Keratinocyte (primary cell): ENCODE data around the gene GNPTAB.

Experiments
- EZH2 ChIP-seq: IDR thresholded peaks from one replicate; pipeline ENCODE4 v1.6.1; 2012; ENCODE audit warnings: inconsistent platforms, mild to moderate bottlenecking, low read length, moderate library complexity
- TF ChIP-seq, protein P1 (sequence below), 3 experiments: IDR thresholded peaks in 1 of 3; conservative IDR thresholded peaks in 1 of 3; optimal IDR thresholded peaks in 1 of 3; 2 replicates in 2 of 3; 3 replicates in 1 of 3; pipeline versions ENCODE3 to v1.5.1; 2011; ENCODE audit warnings: low read length in 3 of 3, mild to moderate bottlenecking in 3 of 3, moderate library complexity in 2 of 3, control low read depth in 1 of 3, inconsistent platforms in 1 of 3; ENCODE audit not compliant: insufficient read depth in 2 of 3; ENCODE audit errors: extremely low read depth in 1 of 3

DNA sequence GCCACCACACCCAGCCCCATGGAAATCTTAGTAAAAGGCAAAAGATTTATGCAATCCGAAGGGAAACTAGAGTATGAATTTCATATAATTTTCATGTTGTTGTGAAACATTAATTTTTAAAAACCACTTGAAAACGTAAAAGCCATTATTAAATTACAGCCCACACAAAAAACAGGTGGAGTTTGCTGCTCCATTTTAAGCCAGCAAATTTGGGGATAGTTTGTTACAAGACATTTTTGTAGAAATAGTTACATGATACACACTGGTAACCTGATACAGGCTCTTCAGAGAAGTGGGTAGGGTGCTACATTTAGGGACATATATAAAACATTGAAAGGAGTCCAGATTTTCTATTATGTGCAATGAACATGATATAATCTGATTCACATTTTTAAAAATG lies 17.6 kb downstream of the GNPTAB start:
- TF ChIP-seq, protein P1, sequence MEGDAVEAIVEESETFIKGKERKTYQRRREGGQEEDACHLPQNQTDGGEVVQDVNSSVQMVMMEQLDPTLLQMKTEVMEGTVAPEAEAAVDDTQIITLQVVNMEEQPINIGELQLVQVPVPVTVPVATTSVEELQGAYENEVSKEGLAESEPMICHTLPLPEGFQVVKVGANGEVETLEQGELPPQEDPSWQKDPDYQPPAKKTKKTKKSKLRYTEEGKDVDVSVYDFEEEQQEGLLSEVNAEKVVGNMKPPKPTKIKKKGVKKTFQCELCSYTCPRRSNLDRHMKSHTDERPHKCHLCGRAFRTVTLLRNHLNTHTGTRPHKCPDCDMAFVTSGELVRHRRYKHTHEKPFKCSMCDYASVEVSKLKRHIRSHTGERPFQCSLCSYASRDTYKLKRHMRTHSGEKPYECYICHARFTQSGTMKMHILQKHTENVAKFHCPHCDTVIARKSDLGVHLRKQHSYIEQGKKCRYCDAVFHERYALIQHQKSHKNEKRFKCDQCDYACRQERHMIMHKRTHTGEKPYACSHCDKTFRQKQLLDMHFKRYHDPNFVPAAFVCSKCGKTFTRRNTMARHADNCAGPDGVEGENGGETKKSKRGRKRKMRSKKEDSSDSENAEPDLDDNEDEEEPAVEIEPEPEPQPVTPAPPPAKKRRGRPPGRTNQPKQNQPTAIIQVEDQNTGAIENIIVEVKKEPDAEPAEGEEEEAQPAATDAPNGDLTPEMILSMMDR (optimal IDR thresholded peaks at IDR 0.05 in 1 of 3, IDR thresholded peaks at IDR 0.05 in 1 of 3, conservative IDR thresholded peaks at IDR 0.05 in 1 of 3; ENCODE audit: extremely low read depth in 1 of 3, insufficient read depth in 2 of 3, low read length in 3 of 3) = no peak
- no peak for TF ChIP-seq EZH2
